HG03025 (cell line): Measurements from ENCODE around the gene C1QTNF12.

Experiments used
- ATAC-seq: cut with Tn5 transposase; IDR thresholded peaks from one replicate; pipeline ENCODE4 v1.9.1; 2021; ENCODE audit warnings: mild to moderate bottlenecking, moderate library complexity; ENCODE audit not compliant: unreplicated experiment, low FRiP score

Gene C1QTNF12

DNA sequence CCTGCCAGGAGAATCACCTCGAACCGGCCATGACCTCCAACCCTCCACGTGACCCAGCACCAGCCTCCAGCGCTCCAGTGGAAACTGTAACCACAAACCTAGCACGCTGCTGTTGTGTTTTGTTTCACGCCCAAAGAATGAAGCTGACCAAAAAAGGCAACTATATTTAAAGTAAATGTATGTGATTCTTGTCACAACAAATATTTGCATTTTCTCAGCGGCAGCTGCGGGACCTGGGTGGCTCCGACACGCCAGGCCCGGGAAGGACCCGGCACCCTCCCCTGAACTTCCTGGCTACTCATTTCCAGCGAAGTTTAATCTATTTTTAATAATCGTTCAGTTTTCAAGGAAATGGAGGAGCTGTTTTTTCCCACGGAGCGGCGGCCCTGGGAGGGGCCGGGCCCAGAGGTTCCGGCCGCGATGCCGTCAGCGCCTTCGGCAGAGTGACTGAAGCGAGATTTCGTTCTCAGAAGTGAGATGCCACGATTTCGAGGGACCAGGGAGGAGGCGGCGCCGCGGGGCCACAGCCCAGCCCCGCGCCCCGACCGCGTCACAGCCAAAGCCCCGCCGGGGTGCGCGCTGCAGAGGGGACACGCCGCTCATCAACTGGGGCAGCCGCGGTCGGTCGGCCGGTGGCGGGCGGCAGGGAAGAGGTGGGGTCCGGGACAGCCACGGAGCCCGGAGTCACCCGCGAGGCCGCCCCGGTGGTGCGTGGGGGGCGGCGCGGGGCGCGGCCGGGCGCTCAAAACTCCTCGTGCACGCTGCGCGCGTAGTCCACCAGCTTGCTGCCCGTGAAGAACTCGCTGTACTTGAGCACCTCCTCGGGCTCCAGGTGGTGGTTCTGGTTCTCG, 29.5 kb downstream of the C1QTNF12 start:
- ATAC-seq = no peak

DNA sequence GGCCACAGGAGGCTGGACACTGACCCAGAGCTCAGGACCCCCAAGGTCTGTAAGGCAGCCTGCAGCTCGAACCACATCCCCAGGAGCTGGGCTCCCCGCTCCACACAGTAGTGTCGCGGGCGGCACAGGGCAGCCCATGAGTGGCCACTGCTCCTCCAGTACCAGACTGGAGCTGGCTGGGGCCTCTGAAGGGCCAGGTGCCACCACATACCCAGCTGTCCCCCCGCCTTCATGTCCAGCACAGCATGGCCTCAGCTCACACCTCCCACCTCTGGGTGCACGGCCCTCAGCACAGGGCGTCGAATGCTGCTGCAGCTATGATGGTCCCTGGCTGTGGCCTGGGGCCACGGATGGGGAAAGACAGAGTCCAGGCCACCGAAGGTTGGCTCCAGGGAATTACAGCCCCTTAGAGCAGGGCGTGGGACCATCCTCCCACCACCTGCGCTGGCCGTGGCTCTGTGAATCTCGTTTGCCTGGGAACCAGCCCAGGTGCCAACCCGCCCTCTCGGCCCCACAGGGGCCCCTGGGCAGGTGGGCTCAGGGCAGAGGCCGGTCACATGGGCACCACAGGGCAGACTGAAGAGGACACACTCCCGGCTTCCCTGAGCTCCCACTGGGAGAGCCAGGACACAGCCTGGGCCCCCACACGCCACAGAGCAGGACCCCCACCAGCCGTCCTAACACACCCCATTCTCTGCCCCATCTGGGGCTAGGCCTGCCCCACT, 30.5 kb downstream of the C1QTNF12 start:
- ATAC-seq = no peak

DNA sequence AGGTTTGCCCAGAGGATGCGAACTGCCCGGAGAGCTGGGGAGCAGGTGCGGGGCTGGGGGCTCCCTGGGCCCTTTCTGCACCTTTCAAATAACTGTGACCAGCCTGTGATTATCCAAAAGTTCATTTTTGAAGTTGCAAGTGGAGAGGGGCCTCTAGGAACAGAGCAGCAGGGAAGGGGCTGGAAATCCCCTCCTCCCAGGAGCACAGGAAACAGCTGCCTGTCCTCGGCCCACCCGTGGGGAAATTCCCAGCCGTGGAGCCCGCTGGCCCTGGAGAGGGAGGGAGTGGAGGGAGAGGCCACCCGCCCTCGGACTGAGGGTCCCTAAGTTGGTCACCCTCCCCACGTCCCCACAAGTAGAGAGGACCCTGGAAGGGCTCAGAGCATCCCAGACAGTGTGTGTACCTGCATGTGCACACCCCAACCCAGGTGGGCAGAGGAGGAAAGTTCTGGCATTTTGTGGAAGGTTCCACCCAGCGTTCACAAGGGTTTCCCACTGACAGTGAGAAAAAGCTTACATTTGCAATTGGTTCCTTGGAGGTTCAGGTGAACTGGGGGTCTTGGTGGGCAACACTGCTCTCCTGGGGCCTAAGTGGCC, 31.3 kb downstream of the C1QTNF12 start:
- ATAC-seq = no peak

DNA sequence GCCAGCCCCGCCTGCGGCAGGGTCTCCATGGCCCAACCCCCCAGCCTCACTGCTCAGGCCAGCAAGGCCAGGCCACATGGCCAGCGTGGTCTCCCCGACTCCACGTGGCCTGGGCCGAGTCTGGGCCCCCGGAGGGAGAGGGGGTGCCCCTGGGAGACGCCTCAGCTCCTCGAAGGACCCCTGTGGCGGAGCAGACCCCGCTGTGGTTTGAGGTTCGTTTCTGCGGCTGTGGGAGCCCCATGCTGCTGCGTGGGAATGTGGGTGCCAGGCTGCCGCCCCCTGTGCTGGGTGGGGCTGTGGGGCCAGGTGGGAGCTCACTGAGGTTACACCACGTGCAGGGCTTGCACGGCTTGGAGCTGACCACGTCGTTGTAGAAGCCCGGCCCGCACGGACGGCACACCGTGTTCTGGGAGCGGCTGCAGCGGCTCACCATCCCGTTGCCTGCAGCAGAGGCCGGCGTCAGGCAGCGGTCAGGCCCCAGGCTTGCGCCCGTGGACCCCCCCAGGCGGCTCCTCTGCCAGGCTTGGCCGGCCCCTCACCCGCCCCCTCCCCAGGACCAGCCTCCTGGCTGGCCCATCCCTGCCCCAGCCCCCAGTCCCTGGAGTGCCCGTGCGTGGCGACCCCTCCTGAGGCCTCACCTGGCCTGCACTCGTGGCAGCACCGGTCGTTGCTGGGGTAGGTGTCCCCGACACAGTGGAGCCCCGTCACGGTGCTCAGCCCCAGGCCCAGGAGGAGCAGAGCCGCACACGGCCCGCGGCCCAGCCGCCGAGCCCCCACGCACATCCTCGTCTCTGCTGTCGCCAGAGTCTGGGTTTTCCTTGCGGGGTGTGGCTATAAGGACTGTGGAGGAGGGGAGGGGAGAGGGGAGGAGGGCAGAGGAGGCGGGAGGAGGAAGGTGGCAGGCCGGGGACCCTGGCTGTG, 32.9 kb downstream of the C1QTNF12 start, which contains the start of gene TNFRSF4:
Gene TNFRSF4 (minus strand): TSS at position 809 of the 921 bp plus-strand sequence. CDS start 26 bp downstream, at position 783.
- no peak for ATAC-seq

DNA sequence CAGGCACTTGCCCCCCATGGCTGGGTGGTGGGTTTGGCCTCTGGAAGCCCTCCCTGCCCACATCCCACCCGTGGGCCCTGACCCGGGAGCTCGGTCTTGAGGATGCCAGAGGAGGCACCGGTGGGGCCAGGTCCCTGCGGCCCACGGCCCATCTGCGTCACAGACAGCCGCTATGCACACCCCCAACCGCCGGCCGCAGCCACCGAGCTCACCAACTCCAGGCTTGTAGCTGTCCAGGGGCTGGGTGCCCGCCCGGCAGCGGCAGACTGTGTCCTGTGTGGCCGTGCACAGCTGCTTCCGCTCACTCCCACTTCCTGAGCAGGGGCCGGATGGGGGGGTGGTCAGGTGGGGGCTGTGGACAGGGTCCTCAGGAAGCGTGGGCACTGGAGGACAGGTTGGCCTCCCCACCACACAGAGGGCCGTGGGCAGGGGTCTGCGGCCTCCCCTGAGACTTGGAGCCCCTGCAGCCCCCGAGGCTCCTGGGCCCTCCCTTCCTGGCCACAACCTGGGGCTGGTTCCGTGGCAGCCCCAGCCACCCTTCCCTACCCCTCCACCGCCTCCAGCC, 33.7 kb downstream of the C1QTNF12 start:
- no peak for ATAC-seq

DNA sequence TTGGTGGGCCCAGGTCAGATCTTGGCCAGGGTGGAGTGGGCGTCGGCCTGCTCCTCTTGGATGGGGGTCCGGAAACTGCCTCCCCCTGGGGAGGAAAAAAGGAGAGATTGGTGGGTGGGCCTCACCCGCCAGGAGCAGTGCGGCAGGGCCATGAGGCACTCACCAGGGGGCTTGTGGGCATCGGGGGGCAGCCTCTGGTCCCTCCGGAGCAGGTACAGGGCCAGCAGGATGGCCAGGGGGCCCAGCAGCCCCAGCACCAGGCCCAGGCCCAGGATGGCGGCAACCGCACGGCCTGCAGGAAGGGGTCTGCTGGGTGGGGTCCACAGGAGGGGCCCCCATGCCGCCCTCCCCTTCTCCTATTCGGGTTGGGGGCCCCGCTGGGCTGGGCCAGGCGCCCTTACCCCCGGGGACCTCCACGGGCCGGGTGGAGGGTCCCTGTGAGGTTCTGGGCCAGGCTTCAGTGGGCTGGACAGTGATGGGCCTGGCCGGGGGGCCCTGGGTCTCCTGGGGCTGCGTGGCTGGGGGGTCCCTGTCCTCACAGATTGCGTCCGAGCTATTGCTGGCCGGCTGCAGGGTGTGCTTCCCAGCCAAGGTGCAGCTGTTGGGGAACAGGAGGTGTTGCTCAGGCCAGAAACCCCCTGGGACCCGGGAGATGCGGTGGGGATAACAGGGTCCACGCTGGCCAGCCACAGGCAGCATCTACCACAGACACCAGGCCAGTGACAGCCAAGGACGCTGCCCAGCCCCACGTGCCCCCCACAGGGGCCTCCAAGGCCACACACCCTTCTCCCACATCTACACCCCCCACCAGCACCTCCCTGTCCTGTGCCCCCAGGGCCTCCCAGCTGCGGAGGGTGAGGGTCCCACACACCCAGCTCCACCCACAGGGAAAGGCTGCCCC, 34.7 kb downstream of the C1QTNF12 start:
- ATAC-seq = no peak

DNA sequence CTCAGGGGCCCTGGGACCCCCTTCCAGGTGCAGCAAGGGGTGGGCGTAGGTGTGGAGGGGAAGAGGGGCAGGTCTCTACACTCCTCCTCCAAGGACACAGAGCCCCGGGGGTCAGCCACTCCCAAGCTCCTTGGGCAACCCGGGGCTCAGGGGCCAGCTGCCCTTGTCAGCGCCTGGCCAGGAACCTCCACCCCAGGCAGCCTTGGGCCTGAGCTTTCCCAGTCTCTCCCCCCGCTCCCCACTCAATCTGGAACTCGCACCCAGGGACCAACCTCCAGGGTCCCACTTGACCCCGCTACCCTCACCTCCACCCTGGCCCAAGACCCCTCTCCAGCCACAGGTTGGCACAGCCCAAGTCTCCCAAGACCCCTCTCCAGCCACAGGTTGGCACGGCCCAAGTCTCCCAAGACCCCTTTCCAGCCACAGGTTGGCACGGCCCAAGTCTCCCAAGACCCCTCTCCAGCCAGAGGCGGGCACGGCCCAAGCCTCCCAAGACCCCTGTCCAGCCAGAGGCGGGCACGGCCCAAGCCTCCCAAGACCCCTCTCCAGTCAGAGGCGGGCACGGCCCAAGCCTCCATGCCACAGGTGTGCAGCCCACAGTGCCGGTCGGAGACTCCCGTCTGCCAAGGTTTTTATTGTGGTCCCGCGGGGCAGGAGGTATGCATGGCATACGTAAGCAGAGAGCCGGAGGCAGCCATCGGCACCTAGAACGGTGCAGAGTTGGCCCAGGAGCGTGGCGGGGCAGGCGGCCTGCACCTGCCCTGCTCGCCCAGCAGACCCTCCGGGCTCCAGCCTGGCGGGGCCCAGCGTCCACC, 35.6 kb downstream of the C1QTNF12 start:
- ATAC-seq = no peak

DNA sequence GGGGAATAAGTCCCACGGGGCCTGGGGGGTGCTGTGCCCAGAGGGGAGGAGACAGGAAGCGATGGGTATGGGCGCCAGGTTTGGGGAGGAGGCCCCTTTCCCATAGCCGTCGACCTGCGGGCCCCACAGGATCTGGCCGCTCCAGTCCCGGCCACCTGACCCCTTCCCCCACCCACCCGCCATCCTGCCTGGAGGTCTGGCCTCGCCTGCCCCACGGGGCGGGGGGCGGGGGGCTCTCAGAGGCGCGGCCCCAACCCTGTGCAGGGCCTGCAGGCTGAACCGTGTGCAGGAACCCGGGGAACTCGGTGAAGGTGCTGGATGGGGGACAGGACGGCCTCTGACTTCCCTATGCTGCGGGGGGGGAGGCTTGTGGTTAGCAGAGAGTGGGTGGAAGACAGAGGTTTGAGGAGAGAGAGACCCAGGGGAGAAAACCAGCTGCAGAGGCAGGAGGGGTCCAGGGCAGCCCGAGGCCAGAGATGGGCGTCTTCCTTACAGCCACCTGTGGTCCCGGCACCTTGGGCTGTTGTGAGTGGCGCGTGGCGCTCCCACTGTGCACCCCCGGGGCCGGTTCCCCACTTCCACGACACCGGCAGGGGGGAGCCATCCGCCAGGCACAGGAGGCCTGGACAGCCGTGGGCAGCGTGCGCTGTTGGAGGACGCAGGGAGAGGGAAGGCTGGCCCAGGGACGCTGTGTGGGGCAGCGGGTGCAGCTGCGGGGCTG, 37.6 kb downstream of the C1QTNF12 start:
- ATAC-seq = no peak

DNA sequence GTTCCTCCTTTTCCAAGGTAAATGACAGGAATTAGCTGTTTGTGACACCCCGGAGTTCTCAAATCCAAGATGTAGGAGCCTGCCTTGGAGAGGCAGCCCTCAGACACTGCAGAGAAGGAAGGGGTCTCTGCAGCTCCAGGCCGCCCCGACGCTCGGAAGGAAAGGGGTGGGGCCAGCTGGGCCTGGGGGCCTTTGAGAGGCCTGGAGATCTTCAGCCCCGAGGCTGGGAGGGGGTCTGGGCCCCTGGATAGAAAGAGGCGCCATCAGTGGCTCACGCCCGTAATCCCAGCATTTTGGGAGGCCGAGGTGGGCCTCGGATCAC, 39.0 kb downstream of the C1QTNF12 start:
- no peak for ATAC-seq

DNA sequence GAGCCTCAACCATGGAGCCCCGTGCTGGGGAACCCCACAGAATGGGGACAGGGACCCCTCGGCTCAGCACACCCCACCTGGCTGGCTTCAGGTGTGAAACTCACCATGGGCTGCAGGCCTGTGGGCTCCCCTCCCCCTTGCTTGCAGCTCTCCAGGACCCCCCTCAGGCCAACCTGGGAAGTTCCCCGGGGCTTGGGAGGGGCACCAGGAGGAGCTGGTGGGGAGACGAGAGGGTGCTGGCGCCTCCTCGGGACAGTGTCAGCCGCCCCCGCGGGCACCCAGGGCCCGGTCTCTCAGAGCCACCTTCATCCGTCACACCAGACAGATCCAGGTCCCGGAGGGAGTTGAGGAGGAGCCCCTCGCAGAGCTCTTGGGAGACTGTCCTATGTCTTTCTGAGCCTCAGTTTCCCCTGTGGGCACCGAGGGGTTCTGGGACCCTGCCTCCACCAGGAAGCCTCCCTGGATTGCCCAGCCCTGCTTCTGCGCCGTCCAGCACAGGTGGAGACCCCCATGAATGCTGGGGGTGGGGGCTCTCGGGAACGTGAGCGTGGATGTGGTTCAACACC, 39.5 kb downstream of the C1QTNF12 start:
- no peak for ATAC-seq

DNA sequence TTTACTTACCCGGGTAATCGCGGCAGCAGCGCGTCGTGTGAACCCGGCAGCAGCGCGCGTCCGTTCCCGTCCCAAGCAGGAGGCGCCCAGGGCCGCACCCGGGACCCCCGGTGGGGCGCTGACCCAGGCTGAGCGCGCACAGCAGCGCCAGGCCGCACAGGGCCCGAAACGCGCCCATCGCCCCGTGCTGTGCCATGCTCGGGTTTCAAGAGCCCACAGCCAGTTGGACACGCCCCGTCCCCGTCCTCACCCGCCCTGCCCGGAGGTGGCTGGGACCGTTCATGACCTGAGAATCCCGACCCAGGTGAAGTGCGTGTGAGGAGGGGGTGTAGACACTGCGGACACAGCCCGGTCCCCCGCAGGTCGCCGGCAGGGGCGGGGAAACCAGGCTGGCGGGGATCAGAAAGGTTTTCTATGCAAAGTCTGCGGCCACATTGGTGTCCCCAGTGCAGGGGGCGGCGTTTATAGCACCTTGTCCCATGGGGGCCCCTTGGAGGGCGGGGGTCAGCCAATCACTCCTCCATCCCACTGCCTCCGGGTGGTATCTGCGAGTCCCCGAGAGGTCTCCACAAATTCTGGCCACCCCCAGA, 40.1 kb downstream of the C1QTNF12 start, which contains the start of gene TNFRSF18:
Gene TNFRSF18 (minus strand): TSS at position 217 of the 590 bp plus-strand sequence. CDS start 21 bp downstream, at position 196.
- ATAC-seq = no peak

DNA sequence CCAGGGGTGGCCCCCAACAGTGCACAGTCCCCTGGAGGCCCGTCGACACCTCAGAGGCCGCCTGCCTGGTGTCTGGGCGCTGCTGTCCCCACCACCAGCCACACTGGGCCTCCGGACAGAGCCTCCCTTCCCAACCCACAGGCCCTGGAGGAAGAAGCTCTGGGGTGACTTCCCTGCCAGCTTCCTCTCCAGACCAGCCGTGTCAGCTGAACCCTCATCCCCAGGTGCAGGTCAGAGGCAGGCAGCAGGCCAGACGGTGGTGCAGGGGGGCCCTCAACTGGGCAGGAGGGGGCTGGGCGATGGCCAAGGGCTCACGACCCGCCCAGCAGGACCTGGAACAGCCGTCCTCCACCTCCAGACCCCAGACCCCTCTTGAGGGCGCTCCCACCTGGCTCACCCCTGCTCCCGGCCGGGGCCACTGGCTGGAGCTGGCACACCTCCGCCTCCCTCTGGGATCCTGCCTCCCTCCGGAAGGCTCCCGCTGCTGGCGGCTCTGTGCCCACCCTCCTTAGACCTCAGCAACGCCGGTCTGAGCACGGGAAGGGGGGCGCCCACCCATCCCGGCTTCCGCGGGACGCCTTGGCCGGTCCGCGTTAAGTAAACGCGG, 40.6 kb downstream of the C1QTNF12 start:
- no peak for ATAC-seq

DNA sequence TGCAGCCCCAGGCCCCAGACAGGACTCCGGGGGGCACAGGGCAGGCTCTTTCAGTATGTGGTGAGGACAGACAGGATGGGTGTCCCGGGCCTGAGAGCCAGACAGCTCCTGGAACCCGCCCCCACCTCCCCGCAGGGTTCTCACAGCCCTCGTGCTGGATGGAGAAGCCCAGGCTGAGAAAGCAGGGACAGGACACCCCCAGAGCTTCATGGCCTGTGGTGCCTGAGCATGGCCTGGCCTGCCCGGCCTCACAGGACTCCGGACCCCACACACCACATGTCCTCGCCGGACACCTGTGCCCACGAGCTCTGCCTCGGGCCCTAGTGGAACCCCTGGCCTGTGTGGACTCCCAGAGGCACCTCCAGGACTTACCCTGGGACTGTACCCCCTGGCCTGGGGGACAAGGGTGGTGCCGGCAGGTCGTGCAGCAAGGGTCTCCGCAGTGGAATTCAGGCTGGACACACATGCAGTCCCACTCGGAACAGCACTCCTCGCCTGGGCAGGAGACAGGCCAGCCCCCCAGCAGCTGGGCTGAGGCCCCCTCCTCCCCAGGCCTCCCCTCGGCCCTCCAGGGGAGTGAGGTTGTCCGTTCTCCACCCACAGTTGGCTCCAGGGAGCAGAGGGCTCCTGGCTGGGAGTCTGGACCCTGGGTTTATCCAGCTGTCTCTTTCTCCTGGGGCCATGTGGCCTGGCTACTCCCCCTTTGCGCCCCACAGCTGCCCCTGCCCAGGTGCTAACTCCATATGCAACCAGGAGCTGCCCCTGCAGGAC, 41.3 kb downstream of the C1QTNF12 start:
- ATAC-seq = no peak

DNA sequence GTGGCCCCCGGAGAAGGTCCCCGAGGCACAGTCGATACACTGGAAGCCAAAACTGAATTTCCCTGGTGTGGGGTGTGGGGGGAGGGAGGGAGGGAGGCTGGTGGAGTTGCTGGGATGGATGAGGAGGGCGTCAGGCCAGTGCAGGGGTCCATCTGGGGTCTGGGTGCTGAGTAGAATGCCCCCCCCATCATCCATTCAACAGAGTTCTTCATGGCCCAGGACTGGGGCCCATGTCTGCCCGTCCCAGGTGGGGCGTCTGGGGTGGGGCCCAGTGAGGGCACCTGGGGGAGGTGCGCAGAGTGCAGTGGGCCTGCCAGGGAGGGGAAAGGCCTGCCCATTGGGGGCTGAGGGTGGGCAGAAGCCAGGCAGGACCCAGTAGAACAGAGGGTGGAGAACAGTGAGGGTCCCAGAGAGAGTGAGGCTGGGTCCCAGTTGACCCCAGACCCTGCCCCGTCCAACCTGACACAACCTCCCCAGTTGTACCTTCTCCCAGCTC, 42.0 kb downstream of the C1QTNF12 start:
- no peak for ATAC-seq
